RWPE1 (cell line): Measurements from ENCODE around the gene AP3S1.

Experiments used
- CTCF ChIA-PET: fragments of 350-600 bp; sonication (Branson Sonifier 250); formaldehyde crosslinking; extraction: SDS; loops from one replicate; lab custom pipeline; 2021; lab: Yijun Ruan, JAX
- POLR2A ChIA-PET: fragments of 400-600 bp; formaldehyde crosslinking; extraction: SDS; loops from one replicate; lab custom pipeline; 2020; ENCODE audit warnings: antibody characterized with exemption; ENCODE audit not compliant: low non-redundant PET; lab: Yijun Ruan, JAX
- DNase-seq: peaks from one replicate; pipeline ENCODE4 v3.0.0; 2012; ENCODE audit warnings: low spot score
- H3K27ac ChIP-seq: fragments of 450-650 bp; 2 replicates; pipeline ENCODE4 v1.5.1; 2017
- CTCF ChIP-seq: fragments of 450-650 bp; conservative IDR thresholded peaks from 2 replicates; pipeline ENCODE4 v1.5.1; 2017; ENCODE audit warnings: low read depth, mild to moderate bottlenecking

Gene AP3S1

GRCh38 chr5:115857626-115858349, 16.1 kb downstream of the AP3S1 start:
- DNase-seq: peak; percentile 34
- POLR2A ChIA-PET: no interaction called here
- CTCF ChIA-PET: no interaction called here
- TF ChIP-seq CTCF: no peak
- no peak overlapping the region for H3K27ac ChIP-seq

DNA sequence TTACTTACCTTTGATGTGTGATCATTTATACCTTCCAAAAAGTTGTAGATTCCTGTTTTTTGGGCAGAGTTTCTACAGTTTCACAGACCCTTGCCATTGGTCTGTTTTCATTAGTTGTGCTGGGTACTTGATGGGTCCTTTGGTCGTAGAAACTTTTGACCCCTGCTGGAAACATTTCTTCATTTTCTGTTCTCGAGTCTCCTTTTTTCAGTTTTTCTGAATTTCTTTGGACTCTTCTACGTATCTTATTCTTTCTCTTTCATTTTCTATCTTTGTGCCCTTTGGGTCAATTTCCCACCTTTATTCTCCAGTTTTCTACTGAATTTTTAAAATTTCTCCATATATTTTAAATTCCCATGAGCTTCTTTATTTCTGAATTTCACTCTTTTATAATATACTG, 16.7 kb downstream of the AP3S1 start:
- no peak for TF ChIP-seq CTCF
- CTCF ChIA-PET: interaction anchor here (0.7 kb wide), 1 partner anchor 509 kb away, joined by 3 read pairs; no protein-coding TSS in a partner anchor
- H3K27ac ChIP-seq: no peak overlapping the region
- DNase-seq: no peak
- POLR2A ChIA-PET: no interaction called here

DNA sequence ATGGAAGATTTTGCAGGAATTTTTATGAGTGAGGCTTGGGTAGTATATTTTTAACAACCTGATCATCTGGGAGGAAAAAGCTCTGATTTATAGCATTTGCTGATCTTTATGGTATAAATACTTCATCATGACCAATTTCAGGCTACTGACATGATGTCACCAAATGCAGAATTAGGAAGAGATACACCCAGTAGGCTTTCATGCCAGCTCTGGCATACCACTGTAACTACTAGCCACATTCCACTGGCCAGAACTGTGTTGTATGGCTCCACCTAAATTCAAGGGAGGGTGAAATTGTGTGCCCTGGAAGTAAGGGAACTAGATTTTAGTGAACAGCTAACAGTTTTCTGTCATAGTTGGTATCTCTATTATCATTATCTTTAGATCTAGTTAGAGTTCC, 17.6 kb downstream of the AP3S1 start:
- no peak for TF ChIP-seq CTCF
- DNase-seq: no peak
- ChIA-PET POLR2A (no interaction called here), CTCF (no interaction called here)
- H3K27ac ChIP-seq: no peak overlapping the region

DNA sequence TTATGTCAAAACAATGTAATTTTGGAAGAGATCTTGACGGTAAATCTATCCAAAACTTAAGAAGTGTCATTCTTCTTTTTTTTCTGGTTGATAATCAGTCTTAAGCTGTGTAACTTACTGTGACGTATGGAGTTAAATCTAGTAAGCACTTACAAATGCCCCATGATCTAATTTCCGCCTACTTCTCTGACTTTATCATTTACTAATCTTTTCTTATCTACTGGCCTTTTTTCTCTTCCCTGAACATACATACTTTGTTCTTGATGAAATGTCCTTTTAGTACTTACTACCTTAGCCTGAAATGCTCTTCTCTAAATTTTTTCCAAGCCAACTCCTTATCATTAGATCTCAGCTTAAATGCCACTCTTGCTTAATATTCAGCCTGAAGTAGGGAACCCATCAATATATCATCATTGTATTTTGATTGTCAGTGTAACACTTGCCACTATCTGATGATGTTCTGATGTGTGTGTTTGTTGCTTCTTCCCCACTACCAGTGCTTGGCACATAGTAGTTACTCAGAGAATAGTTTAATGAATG, 27.6 kb downstream of the AP3S1 start:
- CTCF ChIA-PET: no interaction called here
- no peak for TF ChIP-seq CTCF
- POLR2A ChIA-PET: no interaction called here
- DNase-seq: no peak
- H3K27ac ChIP-seq: no peak overlapping the region

- H3K27ac ChIP-seq: no peak overlapping the region
- no peak for DNase-seq
- POLR2A ChIA-PET: no interaction called here
- CTCF ChIA-PET: no interaction called here
- no peak for TF ChIP-seq CTCF
These were observed 30.7 kb downstream of the AP3S1 start for GRCh38 chr5:115872447-115872846.

- no peak for DNase-seq
- no peak for TF ChIP-seq CTCF
- ChIA-PET POLR2A (no interaction called here), CTCF (interaction anchor here (0.8 kb wide), 1 partner anchor 43 kb away, joined by 3 read pairs; no protein-coding TSS in a partner anchor)
- no peak overlapping the region for H3K27ac ChIP-seq
These were observed 31.7 kb downstream of the AP3S1 start for GRCh38 chr5:115873392-115873791.
